GM13977 (cell line): ENCODE measurements around the gene C6orf132.

Experiments
- DNase-seq: peaks from one replicate; pipeline ENCODE4 v3.0.0; 2012; ENCODE audit warnings: low spot score
- CTCF ChIP-seq: IDR thresholded peaks from 2 replicates; pipeline ENCODE4 v1.5.1; 2012; ENCODE audit warnings: mild to moderate bottlenecking, control low read depth; ENCODE audit not compliant: insufficient read depth; ENCODE audit errors: extremely low read depth, missing control alignments
- in situ Hi-C: fragments of 300-500 bp; cut with MboI; formaldehyde crosslinking; loops from one replicate; pipeline ENCODE4 v1.12.0; 2022; ENCODE audit warnings: low sequenced_read_pairs, low pct_unique_long_range_greater_than_20kb, mixed read lengths, inconsistent platforms; ENCODE audit not compliant: unreplicated experiment

The C6orf132 gene

DNA sequence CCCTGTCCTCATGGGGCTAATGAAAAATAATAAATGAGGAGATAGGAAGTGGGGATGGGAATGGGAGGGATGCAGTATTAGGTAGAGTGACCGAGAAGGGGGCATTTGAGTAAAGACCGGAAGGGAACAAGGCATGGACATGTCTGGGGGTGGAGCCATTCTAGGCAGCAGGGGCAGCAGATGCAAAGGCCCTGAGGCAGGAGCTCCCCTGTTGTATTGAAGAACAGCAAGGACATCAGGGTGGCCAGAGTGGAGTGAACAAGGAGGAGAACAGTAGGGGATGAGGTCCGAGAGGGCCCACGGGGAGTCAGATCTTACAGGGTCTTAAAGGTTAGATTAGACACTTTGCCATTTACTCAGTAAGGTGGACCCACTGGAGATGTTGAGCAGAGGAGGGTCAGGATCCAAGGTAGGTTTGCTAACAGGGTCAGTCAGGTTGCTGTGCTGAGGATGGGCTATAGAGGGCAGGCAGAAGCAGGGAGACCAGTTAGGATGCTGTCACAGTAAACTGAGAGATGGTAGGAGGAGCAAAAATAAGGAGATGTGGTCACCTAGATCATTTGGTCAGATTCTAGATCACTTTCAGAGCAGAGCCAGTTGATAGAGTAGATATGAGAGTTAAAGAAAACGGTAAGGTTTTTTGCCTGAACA, 73.4 kb downstream of the C6orf132 start:
- TF ChIP-seq CTCF: no peak
- DNase-seq: no peak
- in situ Hi-C loops: no loop called here

DNA sequence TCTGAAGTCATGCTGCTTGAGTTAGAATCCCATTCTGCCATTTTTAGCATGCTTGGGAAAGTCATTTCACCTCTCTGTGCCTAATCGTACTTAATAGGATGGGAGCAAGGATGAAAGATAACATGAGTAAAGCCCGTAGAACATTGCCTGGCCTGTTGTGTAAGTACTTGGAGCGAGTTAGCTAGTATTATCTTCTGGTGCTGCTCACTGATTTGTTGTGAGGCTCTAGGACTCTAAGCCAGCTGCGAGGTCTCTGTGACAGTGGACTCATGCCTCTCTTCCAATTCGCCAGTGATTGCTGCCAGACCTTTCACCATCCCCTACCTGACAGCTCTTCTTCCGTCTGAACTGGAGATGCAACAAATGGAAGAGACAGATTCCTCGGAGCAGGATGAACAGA, 74.2 kb downstream of the C6orf132 start:
- TF ChIP-seq CTCF: no peak
- in situ Hi-C loops: no loop called here
- DNase-seq: no peak

GRCh38 chr6:42066156-42066675, 76.2 kb downstream of the C6orf132 start:
- DNase-seq: no peak
- no peak for TF ChIP-seq CTCF
- in situ Hi-C loops: no loop called here

DNA sequence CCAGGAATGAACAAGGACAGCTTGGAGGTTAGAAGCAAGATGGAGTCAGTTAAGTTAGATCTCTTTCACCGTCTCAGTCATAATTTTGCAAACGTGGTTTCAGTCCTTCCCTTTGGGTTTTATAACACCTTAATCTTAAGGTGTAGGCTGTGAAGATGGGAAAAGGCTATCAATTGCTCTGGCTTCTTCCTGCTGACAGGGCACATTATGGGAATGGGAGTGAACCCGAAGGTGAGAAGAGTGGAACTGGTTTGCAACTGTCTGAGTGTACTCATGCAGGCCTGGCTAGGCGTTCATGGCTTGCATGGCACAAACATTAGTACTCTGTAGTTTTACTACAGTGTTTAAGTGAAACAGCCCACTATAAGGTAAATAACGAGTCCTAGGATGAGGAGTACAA, 82.7 kb downstream of the C6orf132 start:
- no peak for TF ChIP-seq CTCF
- in situ Hi-C loops: no loop called here
- no peak for DNase-seq

- DNase-seq: no peak
- in situ Hi-C loops: no loop called here
- no peak for TF ChIP-seq CTCF
Measured at GRCh38 chr6:42053601-42054000, 88.8 kb downstream of the C6orf132 start.

GRCh38 chr6:42051268-42051653, 91.2 kb downstream of the C6orf132 start:
- in situ Hi-C loops: no loop called here
- no peak for TF ChIP-seq CTCF
- no peak for DNase-seq
